ENCODE measurements around the gene PIK3R1. TPM values are rescaled to one million over a fixed set of nuclear protein-coding genes. Genes with fewer than 3 reads are reported as not detected.

PIK3R1 gene
- total RNA-seq, 4 donors from 2014 or later: 44.9 to 222 (median 81.6) TPM

DNA sequence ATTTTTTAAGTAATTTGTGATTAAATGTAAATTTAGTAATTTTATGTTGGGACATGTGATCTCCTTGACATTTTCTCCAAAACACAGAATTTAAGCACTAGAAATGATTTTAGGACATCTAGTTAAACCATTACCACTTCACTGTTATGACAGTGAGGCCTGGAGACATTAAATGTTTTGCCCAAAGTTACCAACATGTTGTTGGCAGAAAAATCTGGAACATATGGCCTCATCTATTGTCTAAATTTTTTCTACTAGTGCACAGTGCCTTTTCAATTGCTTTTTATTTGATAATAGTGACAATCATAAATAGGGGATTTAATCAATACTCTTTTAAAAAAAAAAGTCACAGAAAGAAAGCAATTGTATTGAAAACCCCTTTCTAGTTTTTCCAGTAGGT is 45.6 kb downstream of the PIK3R1 start:
- Histone ChIP-seq H3K36me3 (no peaks in the 10 kb centered on the region), H3K27ac (peak overlapping the region; percentile 35 to 58 (median 44)), H3K4me1 (peaks cover 44 to 82% (median 53%) of the 10 kb centered on the region in 4 donors), H3K4me3 (no peak overlapping the region), H3K9me3 (no peaks in the 10 kb centered on the region), H3K27me3 (no peaks in the 10 kb centered on the region)
- intact Hi-C loops (cut with DNase I; ENCODE audit: low total_unique reads) (no loop called here), in situ Hi-C loops (cut with MboI; ENCODE audit: low pct_ligation_motif_present in 1 of 4, low pct_unique_long_range_greater_than_20kb in 1 of 4, low sequenced_read_pairs in 3 of 4) (loop anchor here in 1 of 4 donors (25.0 kb wide), 1 partner anchor 1024 kb away; no protein-coding TSS in a partner anchor)
- no peak for DNase-seq
- TF ChIP-seq EP300 (IDR thresholded peaks at IDR 0.05; ENCODE audit: low read depth) (no peak), CTCF (IDR thresholded peaks at IDR 0.05) (no peak), POLR2AphosphoS5 (IDR thresholded peaks at IDR 0.05) (no peak), POLR2A (IDR thresholded peaks at IDR 0.05) (no peak)

- intact Hi-C loops (cut with DNase I; ENCODE audit: low total_unique reads): no loop called here
- H3K36me3 ChIP-seq: no peaks in the 10 kb centered on the region
- no peaks in the 10 kb centered on the region for H3K27me3 ChIP-seq
- no peak overlapping the region for H3K4me3 ChIP-seq
- DNase-seq: no peak
- H3K27ac ChIP-seq: peak overlapping the region; percentile 35 to 58 (median 44)
- TF ChIP-seq POLR2A (IDR thresholded peaks at IDR 0.05) (no peak), CTCF (IDR thresholded peaks at IDR 0.05) (peak in 2 of 5 experiments; percentile 5 to 18)
- no peaks in the 10 kb centered on the region for H3K9me3 ChIP-seq
- 68 to 82% methylated on average over 4 of the region's 4 CpGs for WGBS, 2 donors (ENCODE audit: low coverage in 1 of 2)
- peaks cover 45 to 83% (median 55%) of the 10 kb centered on the region in 4 donors for H3K4me1 ChIP-seq
- in situ Hi-C loops (cut with MboI; ENCODE audit: low pct_ligation_motif_present in 1 of 4, low pct_unique_long_range_greater_than_20kb in 1 of 4, low sequenced_read_pairs in 3 of 4): loop anchor here in 1 of 4 donors (25.0 kb wide), 1 partner anchor 1024 kb away; no protein-coding TSS in a partner anchor
Measured at GRCh38 chr5:68261569-68262065, 46.1 kb downstream of the PIK3R1 start.

GRCh38 chr5:68264024-68264956 is 48.7 kb downstream of the PIK3R1 start:
- in situ Hi-C loops (cut with MboI; ENCODE audit: low pct_ligation_motif_present in 1 of 4, low pct_unique_long_range_greater_than_20kb in 1 of 4, low sequenced_read_pairs in 3 of 4): loop anchor here in 1 of 4 donors (25.0 kb wide), 1 partner anchor 1027 kb away; no protein-coding TSS in a partner anchor
- TF ChIP-seq POLR2AphosphoS5 (IDR thresholded peaks at IDR 0.05) (peak; percentile 7 to 30 (median 14)), CTCF (IDR thresholded peaks at IDR 0.05) (no peak), EP300 (IDR thresholded peaks at IDR 0.05; ENCODE audit: low read depth) (no peak), POLR2A (IDR thresholded peaks at IDR 0.05) (no peak)
- Histone ChIP-seq H3K27me3 (no peaks in the 10 kb centered on the region), H3K9me3 (no peaks in the 10 kb centered on the region), H3K4me3 (no peak overlapping the region), H3K27ac (peak overlapping the region; percentile 62 to 76 (median 74)), H3K36me3 (no peaks in the 10 kb centered on the region), H3K4me1 (peaks cover 59 to 84% (median 65%) of the 10 kb centered on the region in 4 donors)
- 79 to 89% methylated on average over 3 to 10 of the region's 10 CpGs for WGBS, 2 donors (ENCODE audit: low coverage in 1 of 2)
- no peak for DNase-seq
- intact Hi-C loops (cut with DNase I; ENCODE audit: low total_unique reads): no loop called here

- peaks cover 61 to 86% (median 73%) of the 10 kb centered on the region in 4 donors for H3K4me1 ChIP-seq
- in situ Hi-C loops (cut with MboI; ENCODE audit: low pct_ligation_motif_present in 1 of 4, low pct_unique_long_range_greater_than_20kb in 1 of 4, low sequenced_read_pairs in 3 of 4): loop anchor here in 1 of 4 donors (25.0 kb wide), 1 partner anchor 1028 kb away; no protein-coding TSS in a partner anchor
- no peaks in the 10 kb centered on the region for H3K9me3 ChIP-seq
- H3K36me3 ChIP-seq: no peaks in the 10 kb centered on the region
- TF ChIP-seq EP300 (IDR thresholded peaks at IDR 0.05; ENCODE audit: low read depth): no peak
- TF ChIP-seq POLR2AphosphoS5 (IDR thresholded peaks at IDR 0.05): no peak
- no peak for TF ChIP-seq CTCF (IDR thresholded peaks at IDR 0.05)
- no peak for TF ChIP-seq POLR2A (IDR thresholded peaks at IDR 0.05)
- DNase-seq: no peak
- no peak overlapping the region for H3K4me3 ChIP-seq
- peak overlapping the region; percentile 62 to 76 (median 74) for H3K27ac ChIP-seq
- WGBS, 2 donors (ENCODE audit: low coverage in 1 of 2): 25 to 35% methylated on average over 2 of the region's 2 CpGs
- intact Hi-C loops (cut with DNase I; ENCODE audit: low total_unique reads): no loop called here
- no peaks in the 10 kb centered on the region for H3K27me3 ChIP-seq
Measured at GRCh38 chr5:68265347-68265746, 49.8 kb downstream of the PIK3R1 start.
